ENCODE results near the gene PPP1R7. TPM values are rescaled to one million over a fixed set of nuclear protein-coding genes. Genes with fewer than 3 reads are reported as not detected.

Gene PPP1R7
- total and polyA plus RNA-seq, 9 of the 15 experiments (the other 6 are each of a cell fraction or from before 2014, with no cell fraction given) = 37.5 to 75.0 (median 50.5) TPM

DNA sequence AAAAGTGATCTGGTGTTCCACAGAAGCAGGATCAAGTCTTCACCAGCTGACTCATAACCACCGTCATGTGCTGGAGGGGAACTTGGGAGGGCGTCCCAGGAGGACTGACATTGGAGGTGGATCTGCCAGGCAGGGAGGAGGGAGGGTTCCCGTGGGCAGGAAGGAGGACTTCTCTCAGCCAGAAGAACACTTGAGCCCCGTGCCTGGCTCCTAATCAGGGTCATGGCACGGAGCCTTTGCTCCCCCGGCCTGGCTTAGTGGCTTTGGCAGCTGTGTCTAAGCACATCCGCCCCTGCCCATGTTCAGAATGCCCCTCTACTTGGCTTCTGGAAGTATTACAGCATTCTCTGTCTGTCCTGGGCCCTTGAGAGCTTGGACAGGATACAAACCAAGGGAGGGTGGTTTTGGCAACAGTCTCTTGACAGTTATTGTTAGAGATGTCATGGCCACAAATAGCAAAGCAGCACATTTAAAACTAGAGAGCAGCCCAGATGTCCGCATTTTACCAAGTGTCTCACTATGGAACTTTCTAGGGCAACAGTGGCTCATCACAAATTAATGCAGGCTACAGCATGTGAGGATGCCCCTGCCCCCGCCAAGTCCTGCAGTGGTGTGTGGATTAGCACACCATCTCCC is 11.5 kb downstream of the PPP1R7 start:
- CTCF ChIA-PET (ENCODE audit: low intra/inter-chr PET ratio) = no interaction called here
- DNase-seq (ENCODE audit: extremely low read depth in 1 of 4, low spot score in 3 of 4) (no peak), ATAC-seq (no peak), FAIRE-seq (no peak)
- Histone ChIP-seq H4K20me1 (replicated peaks; ENCODE audit: control insufficient read depth, insufficient read depth, low read length) (peaks cover 5% of the 10 kb centered on the region; the same call in 1 of the 2 replicates), H3K9me3 (replicated peaks; ENCODE audit: control insufficient read depth, insufficient read depth, low read depth, low read length) (no peaks in the 10 kb centered on the region), H3K79me2 (ENCODE audit: control insufficient read depth, insufficient read depth, low read length) (no peaks in the 10 kb centered on the region), H3K4me2 (ENCODE audit: insufficient read depth, low read length) (no peak overlapping the region), H3K27ac (ENCODE audit: extremely low read depth, low read depth, low read length) (no peak overlapping the region), H3K9me1 (ENCODE audit: control insufficient read depth, insufficient read depth, low read length) (no peaks in the 10 kb centered on the region), H3K9ac (ENCODE audit: insufficient read depth in 1 of 2, low read depth in 2 of 2, low read length in 2 of 2) (no peak overlapping the region), H3K27me3 (ENCODE audit: control insufficient read depth in 2 of 2, insufficient read depth in 2 of 2, low read length in 2 of 2) (no peaks in the 10 kb centered on the region), H3K4me3 (no peak overlapping the region), H3K36me3 (ENCODE audit: control insufficient read depth, insufficient read depth, low read length) (peaks cover 54% of the 10 kb centered on the region; the same call in 2 of the 3 replicates), H2AFZ (ENCODE audit: low read depth, low read length) (no peak overlapping the region), H3K4me1 (replicated peaks in 1 of 2; ENCODE audit: control insufficient read depth in 2 of 2, insufficient read depth in 2 of 2, low read length in 2 of 2) (no peaks in the 10 kb centered on the region)
- WGBS (ENCODE audit: insufficient coverage, low coverage, missing lambda C conversion rate) = 62% methylated on average over 6 of the region's 9 CpGs
- intact Hi-C loops (cut with micrococcal nuclease) = no loop called here
- POLR2A ChIA-PET = no interaction called here
- BruUV-seq (replicated peaks) = no TSS peak
- in situ Hi-C loops (cut with MboI) = no loop called here
- no peak for TF ChIP-seq PHF8 (IDR thresholded peaks at IDR 0.05; ENCODE audit: borderline replicate concordance, low read length)
- no peak for TF ChIP-seq STAT5B (CRISPR knock-in tag; IDR thresholded peaks at IDR 0.05)
- TF ChIP-seq KAT7 (CRISPR knock-in tag; IDR thresholded peaks at IDR 0.05; ENCODE audit: borderline replicate concordance) = no peak
- no peak for TF ChIP-seq ZNF12 (CRISPR knock-in tag; IDR thresholded peaks at IDR 0.05)
- no peak for TF ChIP-seq RAD21 (CRISPR knock-in tag; conservative IDR thresholded peaks at IDR 0.05 in 1 of 2, IDR thresholded peaks at IDR 0.05 in 1 of 2)
- TF ChIP-seq, protein P1, sequence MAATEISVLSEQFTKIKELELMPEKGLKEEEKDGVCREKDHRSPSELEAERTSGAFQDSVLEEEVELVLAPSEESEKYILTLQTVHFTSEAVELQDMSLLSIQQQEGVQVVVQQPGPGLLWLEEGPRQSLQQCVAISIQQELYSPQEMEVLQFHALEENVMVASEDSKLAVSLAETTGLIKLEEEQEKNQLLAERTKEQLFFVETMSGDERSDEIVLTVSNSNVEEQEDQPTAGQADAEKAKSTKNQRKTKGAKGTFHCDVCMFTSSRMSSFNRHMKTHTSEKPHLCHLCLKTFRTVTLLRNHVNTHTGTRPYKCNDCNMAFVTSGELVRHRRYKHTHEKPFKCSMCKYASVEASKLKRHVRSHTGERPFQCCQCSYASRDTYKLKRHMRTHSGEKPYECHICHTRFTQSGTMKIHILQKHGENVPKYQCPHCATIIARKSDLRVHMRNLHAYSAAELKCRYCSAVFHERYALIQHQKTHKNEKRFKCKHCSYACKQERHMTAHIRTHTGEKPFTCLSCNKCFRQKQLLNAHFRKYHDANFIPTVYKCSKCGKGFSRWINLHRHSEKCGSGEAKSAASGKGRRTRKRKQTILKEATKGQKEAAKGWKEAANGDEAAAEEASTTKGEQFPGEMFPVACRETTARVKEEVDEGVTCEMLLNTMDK (IDR thresholded peaks at IDR 0.05; ENCODE audit: borderline replicate concordance, insufficient read depth, low read depth, low read length, poor library complexity, severe bottlenecking) = no peak
- no peak for TF ChIP-seq SIN3A (IDR thresholded peaks at IDR 0.05; ENCODE audit: borderline replicate concordance in 2 of 2, control insufficient read depth in 1 of 2, low read depth in 2 of 2, low read length in 2 of 2)

Data from K562 (cell line).